A673 (cell line): ENCODE measurements around the gene MT1B. TPM values are rescaled to one million over a fixed set of nuclear protein-coding genes. Genes with fewer than 3 reads are reported as not detected.

Source experiments
- BruUV-seq: library from RNA; stranded (reverse); fragments of 400-500 nt; replicated peaks from 2 replicates; lab custom pipeline; 2021; lab: Mats Ljungman, UMichigan
- CTCF ChIA-PET: fragments of 300-600 bp; sonication (Branson Sonifier 250); formaldehyde crosslinking; loops from one replicate; lab custom pipeline; 2022; ENCODE audit warnings: antibody characterized with exemption; lab: Charles Lee
- POLR2A ChIA-PET: fragments of 300-600 bp; sonication (Branson Sonifier 250); formaldehyde crosslinking; loops from one replicate; lab custom pipeline; 2022; ENCODE audit warnings: antibody characterized with exemption; ENCODE audit not compliant: low non-redundant PET; lab: Charles Lee
- DNase-seq: peaks from one replicate; pipeline ENCODE4 v3.0.0-alpha.2; 2015; ENCODE audit warnings: low spot score
- H3K27ac ChIP-seq: fragments of 200-600 bp; sonication (generic); 2 replicates; pipeline ENCODE4 v1.5.1; 2016; ENCODE audit warnings: mixed run types, low read depth, mild to moderate bottlenecking, mixed read lengths, antibody characterized with exemption, low read length; ENCODE audit not compliant: poor library complexity, severe bottlenecking
- H3K27me3 ChIP-seq: fragments of 200-600 bp; sonication (generic); replicated peaks from 2 replicates; pipeline ENCODE4 v1.6.1; 2017; ENCODE audit warnings: mixed run types, low read depth, mild to moderate bottlenecking, mixed read lengths, antibody characterized with exemption, low read length; ENCODE audit not compliant: insufficient read depth, poor library complexity
- H3K36me3 ChIP-seq: fragments of 200-600 bp; sonication (generic); 2 replicates; pipeline ENCODE4 v1.6.1; 2016; ENCODE audit warnings: mixed run types, mild to moderate bottlenecking, mixed read lengths, antibody characterized with exemption, low read length; ENCODE audit not compliant: insufficient read depth, poor library complexity, severe bottlenecking
- H3K4me1 ChIP-seq: fragments of 200-600 bp; sonication (generic); 2 replicates; pipeline ENCODE4 v1.6.1; 2017; ENCODE audit warnings: mixed run types, mild to moderate bottlenecking, mixed read lengths, antibody characterized with exemption, low read length; ENCODE audit not compliant: insufficient read depth, poor library complexity, severe bottlenecking
- H3K4me3 ChIP-seq: fragments of 200-600 bp; sonication (generic); 2 replicates; pipeline ENCODE4 v1.5.1; 2016; ENCODE audit warnings: low read depth, mixed run types, mild to moderate bottlenecking, mixed read lengths, low read length; ENCODE audit not compliant: poor library complexity, severe bottlenecking
- H3K9me3 ChIP-seq: fragments of 200-600 bp; sonication (generic); 2 replicates; pipeline ENCODE4 v1.6.1; 2016; ENCODE audit warnings: mixed run types, low read depth, mild to moderate bottlenecking, mixed read lengths, antibody characterized with exemption, low read length; ENCODE audit not compliant: poor library complexity, severe bottlenecking
- CTCF ChIP-seq: fragments of 300-800, 200-600 bp; sonication (generic); conservative IDR thresholded peaks from 2 replicates; pipeline ENCODE4 v1.5.1; 2017; ENCODE audit warnings: low read depth, mild to moderate bottlenecking, antibody characterized with exemption, low read length, moderate library complexity, mixed read lengths
- EZH2 ChIP-seq: fragments of 200-600 bp; sonication (generic); IDR thresholded peaks from 2 replicates; pipeline ENCODE4 v1.6.1; 2017; ENCODE audit warnings: borderline replicate concordance, low read depth, mild to moderate bottlenecking, mixed read lengths, antibody characterized with exemption, low read length; ENCODE audit not compliant: poor library complexity, severe bottlenecking
- intact Hi-C: fragments of 100-400 bp; cut with micrococcal nuclease; formaldehyde crosslinking; loops from one replicate; pipeline ENCODE4 v1.10.0; 2022; ENCODE audit not compliant: unreplicated experiment
- total RNA-seq: library from RNA; stranded (reverse); gene quantifications from 2 replicates; pipeline ENCODE4 v1.2.3, GENCODE V29; 2021

MT1B gene
- total RNA-seq, 1 experiment from 2014 or later: not detected

GRCh38 chr16:56623637-56624036, 28.0 kb upstream of the MT1B start:
- ChIA-PET POLR2A (no interaction called here), CTCF (no interaction called here)
- no peak for TF ChIP-seq EZH2
- BruUV-seq: no TSS peak
- Histone ChIP-seq H3K9me3 (no peaks in the 10 kb centered on the region), H3K27me3 (no peaks in the 10 kb centered on the region), H3K27ac (no peak overlapping the region), H3K4me1 (peaks cover 6% of the 10 kb centered on the region), H3K36me3 (no peaks in the 10 kb centered on the region), H3K4me3 (no peak overlapping the region)
- intact Hi-C loops: no loop called here
- DNase-seq: no peak

GRCh38 chr16:56625140-56625942, 26.3 kb upstream of the MT1B start, which contains the start of gene MT1E:
Gene MT1E, plus strand, starts transcription at chr16:56625781. Its CDS starts 71 bp downstream, at chr16:56625852.
- ChIA-PET POLR2A (no interaction called here), CTCF (interaction anchor here (0.6 kb wide), 3 partner anchors 22 to 675 kb away, joined by 3 to 6 read pairs (median 3); no protein-coding TSS in a partner anchor)
- no peaks in the 10 kb centered on the region for H3K27me3 ChIP-seq
- H3K27ac ChIP-seq: no peak within 1 kb of the TSS
- no peaks in the 10 kb centered on the region for H3K36me3 ChIP-seq
- H3K9me3 ChIP-seq: no peaks in the 10 kb centered on the region
- intact Hi-C loops: no loop called here
- peaks cover 6% of the 10 kb centered on the region for H3K4me1 ChIP-seq
- BruUV-seq: no TSS peak
- peak within 1 kb of the TSS; percentile 40 for H3K4me3 ChIP-seq
- peak; percentile 70 for DNase-seq
- TF ChIP-seq EZH2 (no peak), CTCF (no peak)

- Histone ChIP-seq H3K27ac (no peak overlapping the region), H3K27me3 (peaks cover 4% of the 10 kb centered on the region), H3K4me1 (peaks cover 6% of the 10 kb centered on the region), H3K36me3 (no peaks in the 10 kb centered on the region), H3K9me3 (no peaks in the 10 kb centered on the region), H3K4me3 (peak overlapping the region; percentile 40)
- ChIA-PET POLR2A (no interaction called here), CTCF (interaction anchor here (0.6 kb wide), 3 partner anchors 22 to 674 kb away, joined by 3 to 6 read pairs (median 3); no protein-coding TSS in a partner anchor)
- intact Hi-C loops: no loop called here
- TF ChIP-seq EZH2 (no peak), CTCF (no peak)
- no peak for DNase-seq
- TSS peak; percentile 95 for BruUV-seq
Observed at GRCh38 chr16:56625943-56626654, 25.6 kb upstream of the MT1B start.
